Activated gamma-delta T cell treated with Interleukin-2 at 50 U/mL for 16 hours (primary cell): ENCODE data around the gene ANLN.
"Not testable (repeated sequence)": the region's sequence is repeated elsewhere in the genome, so short reads cannot be mapped to it uniquely, and the experiment has no call there.

Experiments used
- DNase-seq: peaks from one replicate; pipeline ENCODE4 v3.0.0-alpha.2; 2020

ANLN gene

DNA sequence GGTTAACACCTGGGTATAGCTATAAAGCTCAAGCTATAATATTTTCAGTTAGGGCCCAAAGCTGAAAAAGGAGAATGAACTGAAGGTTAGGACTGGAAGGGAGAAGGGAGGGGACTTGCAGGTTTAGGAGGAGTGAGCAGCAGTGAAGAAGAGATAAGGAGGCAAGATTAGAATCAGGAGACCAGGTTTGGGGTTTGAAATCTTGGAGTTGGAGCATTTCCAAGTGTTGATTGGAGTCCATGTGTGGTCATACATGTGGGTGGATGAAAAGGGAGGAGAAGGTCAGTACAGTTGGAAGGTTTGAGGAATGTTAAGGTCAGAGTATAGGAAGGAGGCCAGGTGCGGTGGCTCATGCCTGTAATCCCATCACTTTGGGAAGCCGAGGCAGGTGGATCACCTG is 8.6 kb upstream of the ANLN start:
- DNase-seq = no peak

DNA sequence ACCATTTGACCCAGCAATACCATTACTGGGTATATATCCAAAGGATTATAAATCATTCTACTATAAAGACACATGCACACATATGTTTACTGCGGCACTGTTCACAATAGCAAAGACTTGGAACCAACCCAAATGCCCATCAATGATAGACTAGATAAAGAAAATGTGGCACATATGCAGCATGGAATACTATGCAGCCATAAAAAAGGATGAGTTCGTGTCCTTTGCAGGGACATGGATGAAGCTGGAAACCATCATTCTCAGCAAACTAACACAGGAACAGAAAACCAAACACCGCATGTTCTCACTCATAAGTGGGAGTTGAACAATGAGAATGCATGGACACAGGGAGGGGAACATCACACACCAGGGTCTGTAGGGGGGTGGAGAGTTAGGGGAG is 6.4 kb upstream of the ANLN start:
- not testable (repeated sequence) for DNase-seq

GRCh38 chr7:36385646-36386045 is 4.0 kb upstream of the ANLN start:
- DNase-seq = not testable (repeated sequence)

DNA sequence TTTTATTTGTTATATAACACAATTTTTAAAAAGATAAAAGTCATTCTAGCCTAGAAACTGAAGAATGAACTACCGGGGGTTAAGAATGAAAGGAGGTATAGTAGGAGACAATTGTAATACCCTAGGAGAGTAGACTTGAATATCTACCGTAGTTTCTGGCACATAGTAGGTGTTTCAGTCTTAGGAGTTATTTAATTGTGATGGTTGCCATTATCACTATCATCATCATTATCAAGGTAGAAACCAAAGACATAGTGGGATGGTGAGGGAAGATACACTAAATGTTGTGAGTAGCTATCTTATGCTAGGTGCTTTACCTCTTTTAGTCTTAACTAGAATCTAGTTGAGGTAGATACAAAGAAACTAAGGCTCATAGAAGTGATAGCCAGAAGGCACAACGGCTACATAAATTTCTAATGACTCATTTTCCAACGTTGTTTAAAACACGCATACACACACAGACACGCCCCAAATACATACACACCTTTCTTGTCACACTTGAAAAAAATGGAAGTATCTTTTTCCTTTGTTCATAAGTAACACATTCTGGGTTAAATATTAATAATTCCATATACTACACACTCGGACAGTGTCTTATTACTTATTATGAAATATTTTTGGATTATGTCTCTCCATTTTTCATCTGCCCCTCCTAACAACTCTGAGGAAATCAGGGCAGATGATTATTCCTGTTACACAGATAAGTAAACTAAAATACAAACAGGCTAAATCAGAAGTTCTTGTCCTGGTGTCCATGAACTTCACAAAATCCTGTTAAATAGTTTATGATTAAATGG is 2.0 kb upstream of the ANLN start:
- DNase-seq = no peak

- DNase-seq = no peak
Observed at GRCh38 chr7:36388423-36388822, 1.2 kb upstream of the ANLN start.

DNA sequence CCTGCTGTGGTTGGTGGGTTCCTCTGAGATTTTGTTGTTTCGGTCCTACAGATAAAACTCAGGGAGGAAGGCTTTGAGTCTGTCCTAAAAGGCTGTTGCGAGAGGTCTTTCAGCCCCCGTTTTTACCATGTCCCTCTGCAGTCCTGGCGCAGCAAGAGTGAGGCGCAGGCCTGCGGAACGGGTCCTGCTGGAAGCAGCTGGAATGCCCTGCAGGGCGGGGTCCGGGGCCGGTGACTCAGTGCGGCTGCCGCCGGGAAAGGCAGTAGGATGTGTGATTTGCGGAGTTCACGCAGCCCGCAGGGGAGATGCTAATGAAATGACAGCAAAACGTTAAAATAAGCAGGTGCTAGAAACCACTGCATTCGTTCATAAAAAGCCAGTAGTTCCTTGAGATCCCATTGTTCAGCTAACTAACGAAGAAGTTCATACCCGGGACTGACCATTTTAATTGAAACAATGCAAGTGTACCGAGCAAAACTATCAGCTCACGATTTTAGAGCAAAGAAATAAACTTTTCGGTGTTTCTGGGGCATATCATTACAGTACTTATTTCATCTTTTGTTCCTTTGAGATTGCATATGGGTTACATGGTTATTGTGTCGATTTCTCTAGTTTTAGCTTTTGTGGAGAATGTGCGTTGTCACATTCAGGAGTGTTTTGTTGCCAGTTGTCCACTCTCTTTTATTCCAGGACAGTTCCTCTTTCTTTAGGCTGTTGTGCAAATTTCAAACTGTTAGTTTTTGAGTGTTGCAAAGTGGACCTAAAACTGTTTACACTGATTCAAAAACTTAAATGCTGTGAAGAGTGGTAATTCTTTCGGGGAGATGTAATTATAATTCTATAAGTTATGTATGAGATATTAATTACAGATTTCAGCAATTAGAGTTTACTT is 783 bp downstream of the ANLN start:
- DNase-seq = peak; percentile 16

GRCh38 chr7:36391436-36392198 is 2.0 kb downstream of the ANLN start:
- no peak for DNase-seq

GRCh38 chr7:36393826-36394225 is 4.2 kb downstream of the ANLN start:
- DNase-seq = no peak

GRCh38 chr7:36395171-36395894 is 5.7 kb downstream of the ANLN start:
- no peak for DNase-seq

GRCh38 chr7:36396150-36396549 is 6.5 kb downstream of the ANLN start:
- DNase-seq = peak; percentile 7

GRCh38 chr7:36400036-36400435 is 10.4 kb downstream of the ANLN start:
- no peak for DNase-seq

DNA sequence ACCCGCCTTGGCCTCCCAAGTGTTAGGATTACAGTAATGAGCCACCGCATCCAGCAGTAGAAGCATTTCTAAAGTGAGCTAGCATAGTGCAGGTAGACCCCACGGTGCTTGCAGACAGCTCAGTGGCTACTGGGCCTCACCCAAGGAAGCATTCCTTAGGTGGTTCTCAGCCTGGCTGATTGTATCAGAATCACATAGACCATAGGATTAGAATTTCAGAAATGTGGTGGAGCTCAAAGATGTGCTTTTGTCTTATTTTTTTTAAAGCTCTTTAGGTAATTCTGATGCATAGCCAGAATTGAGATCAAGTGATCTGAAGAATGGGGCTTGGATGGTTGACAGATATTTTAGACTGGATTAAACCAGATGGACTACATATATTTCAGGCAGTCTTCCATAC is 10.9 kb downstream of the ANLN start:
- no peak for DNase-seq

GRCh38 chr7:36403452-36403851 is 13.8 kb downstream of the ANLN start:
- no peak for DNase-seq

DNA sequence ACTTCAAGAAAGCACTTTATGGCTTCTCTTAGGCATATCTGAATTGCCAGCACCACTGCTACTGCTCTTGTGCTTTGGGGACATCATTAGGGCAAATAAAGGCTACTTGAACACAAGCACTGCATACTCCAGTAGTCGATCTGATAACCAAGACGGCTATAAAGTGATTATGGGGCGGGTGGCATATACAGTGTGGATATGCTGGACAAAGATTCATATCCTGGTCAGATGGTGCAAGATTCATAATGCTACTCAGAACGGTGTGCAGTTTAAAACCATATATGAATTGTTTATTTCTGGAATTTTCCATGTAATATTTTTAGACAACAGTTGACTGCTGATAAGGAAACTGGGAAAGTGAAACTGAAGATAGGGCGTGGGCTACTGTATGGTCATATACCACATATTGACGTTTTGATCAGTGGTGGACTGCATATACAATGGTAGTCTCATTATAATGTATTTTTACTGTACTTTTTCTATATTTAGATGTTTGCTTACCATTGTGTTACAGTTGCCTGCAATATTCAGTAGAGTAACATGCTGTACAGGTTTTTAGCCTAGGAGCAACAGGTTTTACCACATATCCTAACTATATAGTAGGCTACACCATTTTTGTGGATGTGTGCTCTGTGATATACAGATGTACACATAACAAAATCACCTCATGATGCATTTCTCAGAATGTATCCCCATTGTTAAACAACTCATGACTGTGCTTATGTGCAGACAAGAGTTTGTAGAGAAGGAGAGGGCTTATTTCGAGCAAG is 15.2 kb downstream of the ANLN start:
- DNase-seq = no peak

GRCh38 chr7:36405409-36405803 is 15.7 kb downstream of the ANLN start:
- no peak for DNase-seq

- no peak for DNase-seq
Observed at GRCh38 chr7:36406156-36406555, 16.5 kb downstream of the ANLN start.

GRCh38 chr7:36407636-36408550 is 18.2 kb downstream of the ANLN start:
- DNase-seq = no peak

DNA sequence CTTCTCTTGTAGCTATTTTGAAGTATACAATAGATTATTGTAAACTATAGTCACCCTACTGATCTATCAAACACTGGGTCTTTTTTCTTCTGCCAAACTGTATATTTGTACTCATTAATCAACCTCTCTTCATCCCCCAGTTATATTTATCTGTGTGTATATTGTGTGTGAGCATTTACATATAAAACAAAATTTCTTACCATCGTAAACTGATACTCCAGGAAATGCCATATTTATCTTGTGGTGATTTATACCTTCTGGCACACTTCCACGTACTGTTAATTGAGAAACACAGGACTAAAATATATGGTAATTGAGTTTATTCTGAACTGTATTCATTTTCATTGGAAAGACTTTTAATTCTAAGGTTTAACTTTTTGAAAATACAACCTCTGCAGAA is 18.9 kb downstream of the ANLN start:
- no peak for DNase-seq

DNA sequence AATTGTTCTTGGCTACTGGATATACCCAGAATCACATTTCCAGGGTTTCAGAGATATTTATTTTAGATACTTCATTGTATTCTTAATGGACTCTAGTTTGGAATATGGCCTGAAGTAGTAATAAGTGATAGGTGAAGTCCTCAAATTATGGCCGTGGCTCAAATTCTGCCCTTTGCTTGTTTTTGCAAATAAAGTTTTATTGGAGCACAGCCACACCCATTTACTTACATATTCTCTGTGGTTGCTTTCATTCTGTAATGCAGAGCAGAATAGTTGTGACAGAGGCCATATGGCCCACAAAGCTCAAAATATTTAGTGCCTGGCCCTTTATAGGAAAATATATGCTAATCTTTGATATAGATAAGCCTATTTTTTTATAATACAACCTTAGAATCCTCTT is 19.5 kb downstream of the ANLN start:
- DNase-seq = no peak

GRCh38 chr7:36415144-36415543 is 25.5 kb downstream of the ANLN start:
- no peak for DNase-seq

- DNase-seq = no peak
Observed at GRCh38 chr7:36416251-36416650, 26.6 kb downstream of the ANLN start.
